PC-9 (cell line): ENCODE data around the gene ATG4A.

ENCODE experiments used
- EZH2 ChIP-seq: fragments of 200-600 bp; sonication (generic); IDR thresholded peaks from 2 replicates; pipeline ENCODE4 v1.8.0; 2017; ENCODE audit warnings: antibody characterized with exemption, low read depth
- TF ChIP-seq, protein P1 (sequence below): fragments of 200-600 bp; sonication (generic); conservative IDR thresholded peaks from 2 replicates; pipeline ENCODE4 v1.6.1; 2017; ENCODE audit warnings: mixed run types, antibody characterized with exemption, mild to moderate bottlenecking, moderate library complexity

DNA sequence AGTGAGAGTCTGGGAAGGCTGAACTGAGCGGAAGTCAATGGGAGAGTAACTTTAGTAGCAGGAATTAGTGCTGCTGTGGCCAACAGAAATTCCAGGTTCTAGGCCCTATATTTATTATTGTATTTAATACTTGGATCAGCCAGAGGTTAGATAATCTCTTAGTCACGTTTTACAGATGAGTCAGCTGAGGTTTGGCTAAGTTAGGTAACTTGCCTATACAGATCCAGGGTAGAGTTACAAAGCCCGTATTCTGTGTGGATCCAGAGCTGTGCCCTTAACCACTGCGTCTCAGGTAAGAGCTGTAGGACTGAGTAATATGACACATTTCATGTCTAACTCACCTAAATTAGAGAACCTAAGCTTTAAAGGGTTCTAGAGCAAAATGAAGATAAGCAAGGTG, 20.7 kb upstream of the ATG4A start:
- TF ChIP-seq, protein P1, sequence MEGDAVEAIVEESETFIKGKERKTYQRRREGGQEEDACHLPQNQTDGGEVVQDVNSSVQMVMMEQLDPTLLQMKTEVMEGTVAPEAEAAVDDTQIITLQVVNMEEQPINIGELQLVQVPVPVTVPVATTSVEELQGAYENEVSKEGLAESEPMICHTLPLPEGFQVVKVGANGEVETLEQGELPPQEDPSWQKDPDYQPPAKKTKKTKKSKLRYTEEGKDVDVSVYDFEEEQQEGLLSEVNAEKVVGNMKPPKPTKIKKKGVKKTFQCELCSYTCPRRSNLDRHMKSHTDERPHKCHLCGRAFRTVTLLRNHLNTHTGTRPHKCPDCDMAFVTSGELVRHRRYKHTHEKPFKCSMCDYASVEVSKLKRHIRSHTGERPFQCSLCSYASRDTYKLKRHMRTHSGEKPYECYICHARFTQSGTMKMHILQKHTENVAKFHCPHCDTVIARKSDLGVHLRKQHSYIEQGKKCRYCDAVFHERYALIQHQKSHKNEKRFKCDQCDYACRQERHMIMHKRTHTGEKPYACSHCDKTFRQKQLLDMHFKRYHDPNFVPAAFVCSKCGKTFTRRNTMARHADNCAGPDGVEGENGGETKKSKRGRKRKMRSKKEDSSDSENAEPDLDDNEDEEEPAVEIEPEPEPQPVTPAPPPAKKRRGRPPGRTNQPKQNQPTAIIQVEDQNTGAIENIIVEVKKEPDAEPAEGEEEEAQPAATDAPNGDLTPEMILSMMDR: no peak
- TF ChIP-seq EZH2: no peak
